ENCODE data around the gene ALOXE3. TPM values are rescaled to one million over a fixed set of nuclear protein-coding genes. Genes with fewer than 3 reads are reported as not detected.

Gene ALOXE3
- total and polyA plus RNA-seq, 7 donors, result 0.17 TPM; not detected in 6

DNA sequence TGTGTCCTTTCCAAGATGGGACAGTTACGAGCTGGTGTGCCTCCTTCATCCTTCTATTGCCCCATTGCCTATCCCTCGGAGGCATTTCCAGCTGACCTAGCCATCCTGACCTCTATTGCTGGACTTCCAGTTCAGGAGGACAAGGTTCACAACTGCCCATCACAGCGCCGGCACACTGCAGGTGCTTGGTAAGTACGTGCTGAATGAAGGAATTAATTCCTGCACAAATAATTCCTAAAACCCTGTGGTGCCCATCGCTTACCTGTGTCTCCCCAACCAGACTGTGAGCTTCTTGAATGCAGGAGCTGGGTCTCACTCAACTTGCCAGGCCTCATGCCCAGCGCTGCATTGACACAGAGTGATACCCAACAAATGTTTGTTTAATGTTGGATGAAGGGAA lies 66.5 kb downstream of the ALOXE3 start:
- no peak overlapping the region for H3K27ac ChIP-seq
- no peaks in the 10 kb centered on the region for H3K4me1 ChIP-seq
- peak; percentile 32 for DNase-seq
- 90 to 91% methylated on average over 7 of the region's 7 CpGs for WGBS, 2 donors
- H3K36me3 ChIP-seq, result no peaks in the 10 kb centered on the region
- peaks cover 0 to 14% (median under 1%) of the 10 kb centered on the region in 3 donors for H3K27me3 ChIP-seq
- H3K4me3 ChIP-seq, result no peak overlapping the region
- H3K9me3 ChIP-seq, result no peaks in the 10 kb centered on the region
- intact Hi-C loops (cut with DNase I), result loop anchor here (10.0 kb wide), 1 partner anchor 137 kb away; the partner anchor contains the start of gene RNF227
- TF ChIP-seq, protein P1, sequence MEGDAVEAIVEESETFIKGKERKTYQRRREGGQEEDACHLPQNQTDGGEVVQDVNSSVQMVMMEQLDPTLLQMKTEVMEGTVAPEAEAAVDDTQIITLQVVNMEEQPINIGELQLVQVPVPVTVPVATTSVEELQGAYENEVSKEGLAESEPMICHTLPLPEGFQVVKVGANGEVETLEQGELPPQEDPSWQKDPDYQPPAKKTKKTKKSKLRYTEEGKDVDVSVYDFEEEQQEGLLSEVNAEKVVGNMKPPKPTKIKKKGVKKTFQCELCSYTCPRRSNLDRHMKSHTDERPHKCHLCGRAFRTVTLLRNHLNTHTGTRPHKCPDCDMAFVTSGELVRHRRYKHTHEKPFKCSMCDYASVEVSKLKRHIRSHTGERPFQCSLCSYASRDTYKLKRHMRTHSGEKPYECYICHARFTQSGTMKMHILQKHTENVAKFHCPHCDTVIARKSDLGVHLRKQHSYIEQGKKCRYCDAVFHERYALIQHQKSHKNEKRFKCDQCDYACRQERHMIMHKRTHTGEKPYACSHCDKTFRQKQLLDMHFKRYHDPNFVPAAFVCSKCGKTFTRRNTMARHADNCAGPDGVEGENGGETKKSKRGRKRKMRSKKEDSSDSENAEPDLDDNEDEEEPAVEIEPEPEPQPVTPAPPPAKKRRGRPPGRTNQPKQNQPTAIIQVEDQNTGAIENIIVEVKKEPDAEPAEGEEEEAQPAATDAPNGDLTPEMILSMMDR (IDR thresholded peaks at IDR 0.05), result no peak
- no peak for TF ChIP-seq POLR2AphosphoS5 (IDR thresholded peaks at IDR 0.05)
- TF ChIP-seq EP300 (IDR thresholded peaks at IDR 0.05), result no peak
- TF ChIP-seq POLR2A (IDR thresholded peaks at IDR 0.05), result no peak

DNA sequence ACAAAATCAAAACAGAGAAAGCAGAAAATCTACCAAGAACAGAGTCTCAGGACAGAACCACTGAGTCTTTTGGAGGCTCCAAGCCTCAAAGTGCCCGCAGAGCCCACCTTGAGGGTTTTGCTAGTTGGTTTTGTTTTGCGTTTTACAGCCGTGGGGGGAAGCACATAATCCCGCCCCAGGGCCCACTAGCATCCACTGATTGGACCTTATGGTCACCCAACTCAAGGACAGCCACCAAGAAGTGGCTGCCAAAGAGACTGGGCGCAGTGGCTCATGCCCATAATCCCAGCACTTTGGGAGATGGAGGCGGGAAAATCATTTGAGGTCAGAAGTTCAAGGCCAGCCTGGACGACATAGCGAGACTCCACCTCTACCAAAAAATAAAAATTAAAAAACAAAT lies 69.6 kb downstream of the ALOXE3 start:
- intact Hi-C loops (cut with DNase I), result no loop called here
- WGBS, 2 donors, result 83 to 88% methylated on average over 8 of the region's 8 CpGs
- no peaks in the 10 kb centered on the region for H3K4me1 ChIP-seq
- H3K36me3 ChIP-seq, result no peaks in the 10 kb centered on the region
- H3K9me3 ChIP-seq, result no peaks in the 10 kb centered on the region
- peak; percentile 19 for DNase-seq
- TF ChIP-seq POLR2AphosphoS5 (IDR thresholded peaks at IDR 0.05), result no peak
- no peak for TF ChIP-seq EP300 (IDR thresholded peaks at IDR 0.05)
- TF ChIP-seq POLR2A (IDR thresholded peaks at IDR 0.05), result no peak
- TF ChIP-seq, protein P1 (IDR thresholded peaks at IDR 0.05), result no peak
- H3K27ac ChIP-seq, result no peak overlapping the region
- peaks cover 0 to 12% (median 0%) of the 10 kb centered on the region in 3 donors for H3K27me3 ChIP-seq
- no peak overlapping the region for H3K4me3 ChIP-seq

DNA sequence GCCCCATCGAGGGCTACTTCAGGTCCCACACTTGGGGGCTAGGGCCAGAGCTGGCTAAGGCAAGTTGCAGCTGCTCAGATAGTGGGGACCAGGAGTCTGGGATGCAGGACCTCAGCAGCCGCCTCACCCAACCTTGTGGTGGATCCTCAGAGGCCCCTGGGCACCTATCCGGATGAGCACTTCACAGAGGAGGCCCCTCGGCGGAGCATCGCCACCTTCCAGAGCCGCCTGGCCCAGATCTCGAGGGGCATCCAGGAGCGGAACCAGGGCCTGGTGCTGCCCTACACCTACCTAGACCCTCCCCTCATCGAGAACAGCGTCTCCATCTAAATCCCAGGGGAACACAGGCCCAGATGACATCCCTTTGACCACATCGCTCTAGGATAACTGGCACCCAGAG lies 70.1 kb downstream of the ALOXE3 start:
- TF ChIP-seq POLR2AphosphoS5 (IDR thresholded peaks at IDR 0.05), result no peak
- TF ChIP-seq POLR2A (IDR thresholded peaks at IDR 0.05), result no peak
- TF ChIP-seq, protein P1 (IDR thresholded peaks at IDR 0.05), result no peak
- TF ChIP-seq EP300 (IDR thresholded peaks at IDR 0.05), result no peak
- peak; percentile 42 for DNase-seq
- Histone ChIP-seq H3K36me3 (no peaks in the 10 kb centered on the region), H3K27ac (no peak overlapping the region), H3K9me3 (no peaks in the 10 kb centered on the region), H3K27me3 (peaks cover 0 to 12% (median 0%) of the 10 kb centered on the region in 3 donors), H3K4me1 (no peaks in the 10 kb centered on the region), H3K4me3 (no peak overlapping the region)
- WGBS, 2 donors, result 94 to 96% methylated on average over 12 of the region's 12 CpGs
- intact Hi-C loops (cut with DNase I), result no loop called here

DNA sequence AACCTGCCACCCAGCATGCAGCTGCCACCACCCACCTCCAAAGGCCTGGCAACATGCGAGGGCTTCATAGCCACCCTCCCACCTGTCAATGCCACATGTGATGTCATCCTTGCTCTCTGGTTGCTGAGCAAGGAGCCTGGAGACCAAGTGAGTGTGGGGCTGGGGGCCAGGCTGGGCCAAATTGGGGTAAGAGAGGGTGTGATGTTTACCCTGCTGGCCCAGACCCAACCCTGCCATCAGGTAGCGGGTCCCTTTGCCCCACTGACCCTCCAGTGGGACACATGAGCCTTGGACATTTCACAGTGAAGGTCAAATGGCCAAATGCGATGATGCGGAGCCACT lies 70.6 kb downstream of the ALOXE3 start:
- Histone ChIP-seq H3K9me3 (no peaks in the 10 kb centered on the region), H3K4me1 (no peaks in the 10 kb centered on the region), H3K27me3 (peaks cover 0 to 12% (median 0%) of the 10 kb centered on the region in 3 donors), H3K4me3 (no peak overlapping the region), H3K27ac (no peak overlapping the region), H3K36me3 (no peaks in the 10 kb centered on the region)
- intact Hi-C loops (cut with DNase I), result no loop called here
- TF ChIP-seq POLR2AphosphoS5 (IDR thresholded peaks at IDR 0.05), result no peak
- TF ChIP-seq POLR2A (IDR thresholded peaks at IDR 0.05), result no peak
- TF ChIP-seq EP300 (IDR thresholded peaks at IDR 0.05), result no peak
- TF ChIP-seq, protein P1 (IDR thresholded peaks at IDR 0.05), result no peak
- 89 to 93% methylated on average over 4 of the region's 4 CpGs for WGBS, 2 donors
- DNase-seq, result peak; percentile 48

Data from sigmoid colon (tissue), 7 donors.